Measurements from ENCODE around the gene GUCY2D.
A peak's percentile ranks its signal among the peaks of the same experiment; 100 is the strongest.
"Not testable (repeated sequence)": the region's sequence is repeated elsewhere in the genome, so short reads cannot be mapped to it uniquely, and the experiment has no call there.

The GUCY2D gene

GRCh38 chr17:8001976-8002720 lies at the start of gene GUCY2D:
TSS of gene GUCY2D (plus strand) at chr17:8002615. CDS start at chr17:8003048, 433 bp downstream.
- peak in 5 of 51 donors; percentile 3 to 44 (median 12) for DNase-seq

DNA sequence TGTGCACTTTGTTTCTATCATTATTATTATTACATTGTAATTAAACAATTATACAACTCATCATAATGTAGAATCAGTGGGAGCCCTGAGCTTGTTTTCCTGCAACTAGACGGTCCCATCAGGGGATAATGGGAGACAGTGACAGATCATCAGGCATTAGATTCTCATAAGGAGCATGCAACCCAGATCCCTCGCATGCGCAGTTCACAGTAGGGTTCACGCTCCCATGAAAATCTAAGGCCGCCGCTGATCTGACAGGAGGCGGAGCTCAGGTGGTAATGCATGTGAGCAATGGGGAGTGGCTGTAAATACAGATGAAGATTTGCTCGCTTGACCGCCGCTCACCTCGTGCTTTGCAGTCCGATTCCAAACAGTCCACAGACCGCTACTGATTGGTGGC lies 49.1 kb upstream of the GUCY2D start:
- DNase-seq: not testable (repeated sequence)

- DNase-seq: no peak
Observed at GRCh38 chr17:7955414-7956227, 46.8 kb upstream of the GUCY2D start.

DNA sequence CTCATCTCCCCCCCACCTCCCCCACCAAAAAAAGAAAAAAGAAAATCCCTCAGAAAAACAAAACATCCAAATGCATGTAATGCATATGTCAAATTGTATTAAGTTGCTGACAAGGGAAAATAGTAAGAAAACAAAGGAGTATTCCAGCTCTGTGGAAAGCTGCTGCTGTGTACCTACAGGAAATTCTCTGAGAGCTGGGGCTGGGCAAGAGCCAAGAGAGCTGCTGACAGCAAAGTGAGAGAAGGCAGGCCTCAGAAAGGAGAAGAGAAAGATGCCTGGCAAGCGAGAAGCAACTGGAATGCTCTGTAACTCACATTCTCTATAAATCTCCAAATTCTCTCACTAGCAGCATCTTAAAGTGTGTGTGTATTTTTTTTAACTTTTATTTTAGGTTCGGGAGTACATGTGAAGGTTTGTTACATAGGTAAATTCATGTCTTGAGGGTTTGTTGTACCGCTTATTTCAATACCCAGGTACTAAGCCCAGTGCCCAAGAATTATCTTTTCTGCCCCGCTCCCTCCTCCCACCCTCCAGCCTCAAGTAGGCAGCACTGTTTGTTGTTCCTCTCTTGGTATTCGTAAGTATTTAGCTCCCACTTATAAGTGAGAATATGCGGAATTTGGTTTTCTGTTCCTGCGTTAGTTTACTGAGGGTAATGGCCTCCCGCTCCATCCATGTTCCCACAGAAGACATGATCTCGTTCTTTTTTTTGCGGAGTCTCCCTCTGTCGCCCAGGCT lies 46.0 kb upstream of the GUCY2D start:
- peak in 1 of 51 donors; percentile 5 for DNase-seq

- no peak for DNase-seq
Observed at GRCh38 chr17:7959503-7960253, 42.7 kb upstream of the GUCY2D start.

DNA sequence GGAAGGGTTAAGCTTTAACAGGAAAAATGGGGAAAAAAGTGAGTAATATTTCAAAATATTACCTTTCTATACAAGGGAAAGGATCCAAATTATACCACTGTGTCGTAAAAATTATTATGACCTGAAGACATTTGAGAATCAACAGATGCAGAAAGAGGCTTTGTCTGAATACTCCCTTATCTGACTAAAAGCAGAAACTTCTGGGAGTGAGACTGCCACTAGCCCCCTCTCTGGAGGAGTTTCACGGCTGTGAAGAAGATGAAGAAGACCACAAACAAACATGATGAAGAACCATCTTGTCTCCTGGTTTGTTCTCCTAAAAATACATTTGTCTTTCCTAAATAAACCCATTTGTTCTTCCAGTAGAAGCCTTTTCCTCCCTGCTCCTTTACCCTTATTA lies 41.0 kb upstream of the GUCY2D start:
- no peak for DNase-seq

DNA sequence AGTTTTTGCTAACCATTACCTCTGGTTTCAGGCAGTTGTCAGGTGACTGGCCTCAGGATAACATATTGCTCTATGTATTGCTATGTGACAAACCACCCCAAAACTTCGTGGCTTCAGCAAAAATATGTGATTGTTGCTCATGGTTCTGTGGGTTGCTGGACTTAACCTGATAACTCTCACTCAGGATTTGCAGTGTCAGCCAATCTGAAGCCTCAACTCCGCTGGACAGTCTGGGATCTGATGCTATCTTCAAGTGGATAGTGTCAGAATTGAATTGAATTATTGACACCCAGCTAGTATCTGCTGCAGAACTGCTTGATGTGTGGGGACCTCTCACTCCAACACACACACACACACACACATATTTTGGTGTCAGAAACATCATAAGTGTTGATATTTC lies 34.7 kb upstream of the GUCY2D start:
- DNase-seq: no peak

- no peak for DNase-seq
Observed at GRCh38 chr17:7969433-7969832, 33.0 kb upstream of the GUCY2D start.

- DNase-seq: no peak
Observed at GRCh38 chr17:7971651-7972050, 30.8 kb upstream of the GUCY2D start.

DNA sequence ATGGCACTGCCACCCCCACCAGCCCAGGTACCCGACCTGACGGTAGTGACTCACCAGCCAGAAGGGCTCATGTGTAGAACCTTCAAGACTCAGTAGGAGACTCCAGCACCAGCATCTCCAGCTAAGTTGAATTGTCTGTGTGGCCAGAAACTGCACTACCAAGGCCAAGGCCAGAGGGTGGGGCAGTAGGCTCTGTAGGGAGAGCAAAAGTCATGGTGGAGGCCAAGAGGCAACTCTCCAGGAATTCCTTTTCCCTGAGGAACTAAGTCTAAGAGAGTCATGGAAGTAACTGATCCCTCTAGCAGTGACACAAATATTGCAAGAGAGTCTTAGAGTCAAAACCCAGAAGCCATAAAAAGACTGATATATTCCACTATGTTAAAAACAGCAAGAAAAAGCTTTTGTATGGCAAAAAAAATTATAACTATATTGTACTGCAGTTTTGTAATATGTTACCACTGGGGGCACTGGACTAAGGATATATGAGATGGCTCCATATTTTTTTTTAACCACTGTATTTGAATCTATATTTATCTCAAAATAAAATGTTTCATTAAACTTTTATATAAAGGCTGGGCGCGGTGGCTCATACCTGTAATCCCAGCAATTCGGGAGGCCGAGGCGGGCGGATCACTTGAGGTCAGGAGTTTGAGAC lies 30.2 kb upstream of the GUCY2D start:
- DNase-seq: no peak

DNA sequence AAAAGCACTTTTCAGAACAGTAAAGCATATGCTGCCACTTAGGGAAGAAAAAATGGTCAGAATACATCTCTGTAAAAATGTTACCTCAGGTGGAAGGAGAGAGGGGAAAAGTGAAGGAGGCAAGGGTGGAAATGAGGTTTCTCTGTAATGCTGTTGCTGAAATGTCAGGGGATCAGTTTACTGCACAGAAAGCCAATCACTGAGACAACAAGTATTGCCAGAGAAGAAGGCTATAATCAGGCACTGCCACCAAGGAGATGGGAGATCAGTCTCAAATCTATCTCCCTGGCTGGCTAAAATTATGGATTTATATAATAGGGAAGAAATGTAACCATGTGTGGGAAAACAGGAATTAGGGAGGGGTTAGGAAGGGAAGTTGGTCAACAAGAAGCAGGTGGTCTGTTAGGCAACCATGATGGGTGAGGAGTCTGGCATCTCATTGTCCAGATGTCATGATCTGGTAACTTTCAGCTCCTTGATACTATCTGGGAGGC lies 27.7 kb upstream of the GUCY2D start:
- DNase-seq: no peak

DNA sequence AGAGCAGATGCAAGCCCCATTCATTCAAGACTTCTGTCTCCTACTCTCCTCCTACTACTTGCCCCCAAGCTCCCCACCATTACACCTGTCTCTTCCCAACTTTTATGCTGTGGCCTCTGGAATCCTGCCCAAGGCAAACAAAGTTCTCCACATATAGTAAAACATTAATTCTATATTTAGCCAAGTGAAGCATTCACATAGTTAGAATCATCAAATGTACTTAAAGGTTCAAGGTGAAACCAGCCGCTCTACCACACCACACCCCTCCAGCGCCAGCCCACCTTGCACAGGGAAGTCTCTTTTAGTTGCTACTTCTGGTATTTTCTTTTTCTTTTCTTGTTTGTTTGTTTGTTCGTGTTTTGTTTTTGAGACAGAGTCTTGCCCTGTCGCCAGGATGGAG lies 25.4 kb upstream of the GUCY2D start:
- DNase-seq: no peak

- DNase-seq: no peak
Observed at GRCh38 chr17:7977805-7978204, 24.6 kb upstream of the GUCY2D start.

- DNase-seq: no peak
Observed at GRCh38 chr17:7982173-7982572, 20.2 kb upstream of the GUCY2D start.

DNA sequence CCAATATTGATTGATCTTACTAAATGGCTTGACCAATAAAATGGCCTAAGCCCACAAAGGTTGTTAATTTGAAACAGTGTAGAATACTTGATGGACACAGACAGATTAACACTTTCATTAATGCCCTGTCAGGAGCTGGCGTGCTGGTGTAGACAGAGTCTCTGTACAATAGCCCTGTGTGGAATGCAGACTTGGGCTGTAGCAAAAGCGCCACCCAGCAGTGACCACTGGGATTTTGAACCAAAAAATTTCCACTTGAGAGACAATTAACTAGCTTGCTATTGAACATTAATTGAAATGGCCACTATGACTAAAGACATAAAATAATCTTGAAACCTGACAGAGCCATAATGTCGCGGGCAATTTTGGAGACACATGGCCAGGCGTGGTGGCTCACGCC lies 19.7 kb upstream of the GUCY2D start:
- no peak for DNase-seq

DNA sequence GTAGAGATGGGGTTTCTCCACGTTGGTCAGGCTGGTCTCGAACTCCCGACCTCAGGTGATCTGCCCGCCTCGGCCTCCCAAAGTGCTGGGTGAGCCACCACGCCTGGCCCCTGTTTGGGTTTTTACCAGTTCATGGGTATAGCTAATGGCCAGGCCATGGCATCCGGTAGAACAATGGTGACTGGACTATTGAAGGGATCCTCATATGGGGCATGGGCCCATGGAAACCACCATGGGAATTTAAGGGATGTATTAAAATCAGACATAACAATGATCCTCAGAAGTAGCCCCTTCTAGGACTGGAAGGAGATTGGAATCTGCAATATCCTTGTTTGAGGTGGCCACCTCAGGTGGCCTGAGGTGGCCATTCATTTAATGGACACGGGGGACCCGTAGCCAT lies 17.5 kb upstream of the GUCY2D start:
- DNase-seq: no peak

DNA sequence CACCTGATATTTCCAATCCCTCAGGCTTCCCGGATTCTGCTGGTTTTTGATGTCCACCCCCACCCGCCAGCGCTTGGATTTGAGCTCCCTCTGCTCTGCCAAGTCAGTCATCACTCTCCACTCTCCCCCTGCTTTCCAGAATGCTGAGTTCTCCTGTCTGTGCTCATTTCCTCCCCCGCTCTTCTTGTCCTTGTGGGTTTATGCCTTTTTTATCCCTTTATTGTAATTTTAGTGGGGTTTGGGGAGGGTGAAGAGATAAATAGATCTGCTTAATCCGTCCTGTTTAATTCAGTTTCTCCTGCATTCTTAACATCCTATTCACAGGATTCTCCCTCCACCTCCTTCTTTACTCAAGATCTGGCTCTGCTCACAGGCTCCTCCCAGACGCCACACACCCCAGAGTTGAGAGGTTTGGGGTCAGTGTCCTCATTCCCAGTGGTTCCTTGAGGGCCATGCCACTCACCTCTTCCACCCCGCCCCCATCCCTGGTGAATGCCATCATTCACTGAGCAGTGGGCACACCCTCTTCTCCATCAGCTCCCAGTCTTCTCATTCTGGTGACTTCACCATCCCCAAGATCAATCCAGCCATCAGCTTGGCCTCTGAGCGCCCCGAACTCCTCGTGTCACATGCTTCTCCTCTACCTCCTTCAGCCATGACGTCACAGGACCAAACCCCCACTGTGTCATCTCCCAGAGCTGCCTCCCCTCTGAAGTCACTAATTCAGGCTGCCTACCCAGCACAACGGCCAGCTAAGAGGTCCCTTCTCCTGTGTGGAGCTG lies 15.1 kb upstream of the GUCY2D start:
- peak in 1 of 51 donors; percentile 27 for DNase-seq

DNA sequence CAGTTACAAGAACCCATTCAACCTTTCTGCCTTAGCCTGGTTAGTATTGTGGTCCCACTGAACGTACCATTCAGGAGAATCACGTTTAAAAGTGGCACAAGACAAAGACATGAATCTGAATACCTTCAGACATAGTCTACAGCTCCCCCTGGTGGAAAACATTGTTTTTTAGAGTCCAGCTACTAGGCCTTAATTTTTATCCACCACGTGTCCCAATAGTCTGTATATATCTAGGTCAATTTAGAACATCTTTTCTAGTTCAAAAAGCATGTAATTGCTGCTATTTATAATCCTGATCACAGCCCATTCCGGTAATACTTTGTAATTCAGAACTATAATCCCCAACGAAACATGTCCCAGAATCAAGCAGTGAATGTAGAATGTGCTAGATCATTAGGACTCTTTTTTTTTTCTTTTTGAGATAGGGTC lies 13.7 kb upstream of the GUCY2D start:
- peak in 7 of 51 donors; percentile 10 to 78 (median 30) for DNase-seq

DNA sequence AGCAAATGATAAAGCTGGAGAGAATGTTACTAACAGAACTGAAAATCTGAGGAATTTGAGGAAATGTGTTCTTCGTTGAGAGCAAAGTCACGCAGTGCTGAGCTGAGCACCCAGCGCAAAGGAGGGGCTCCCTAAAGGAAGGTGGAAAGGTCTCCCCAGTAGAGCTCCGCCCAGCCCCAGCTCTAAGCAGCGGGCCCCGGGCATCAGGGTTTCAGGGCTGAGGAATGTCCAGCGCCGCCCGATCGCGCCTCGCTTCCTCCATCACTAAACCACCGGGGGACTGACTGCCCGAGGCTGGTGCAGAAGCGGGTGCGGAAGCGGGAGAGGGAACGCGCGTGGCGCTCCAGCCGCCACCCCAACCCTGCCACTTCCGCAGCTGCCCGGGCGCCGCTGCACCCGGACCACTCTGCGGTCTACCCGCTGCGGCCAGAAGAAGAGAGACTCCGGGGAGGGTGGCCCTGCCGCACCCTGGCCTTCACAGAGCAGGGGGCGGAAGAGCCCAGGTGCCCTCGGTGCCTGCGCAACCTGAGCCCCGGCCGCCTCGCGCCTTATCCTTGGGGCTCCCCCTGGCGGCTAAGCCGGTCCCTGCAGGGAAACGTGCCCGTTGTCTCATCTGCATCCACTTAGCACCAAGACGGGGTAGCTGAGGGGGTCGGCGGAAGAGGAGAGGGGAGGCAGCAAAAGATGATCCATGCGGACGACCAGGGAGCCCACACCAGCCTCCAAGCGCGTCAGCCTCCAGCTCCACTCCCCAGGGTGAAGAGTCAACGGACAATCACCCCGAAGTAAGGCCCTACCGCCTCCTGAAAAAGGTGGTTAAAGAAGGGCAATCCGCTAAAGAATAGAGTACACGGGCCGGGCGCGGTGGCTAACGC lies 12.4 kb upstream of the GUCY2D start:
- DNase-seq: peak in 46 of 51 donors; percentile 4 to 85 (median 62)
